Activated naive CD8-positive, alpha-beta T cell treated with anti-CD3 and anti-CD28 coated beads, Interleukin-2, amount 10 ng/mL, durations not matched to agents 7 days and 5 days (primary cell): ENCODE results near the gene GYG1. TPM values are rescaled to one million over a fixed set of nuclear protein-coding genes. Genes with fewer than 3 reads are reported as not detected.

Experiments used
- ATAC-seq: fragments of 150-1000 bp; cut with Tn5 transposase; one replicate; pipeline ENCODE4 v1.10.0; 2021; ENCODE audit warnings: low read depth, moderate library complexity
- POLR2A ChIA-PET: fragments of 350-600 bp; sonication (Branson Sonifier 250); formaldehyde crosslinking; loops from one replicate; lab custom pipeline; 2021; ENCODE audit warnings: antibody characterized with exemption; lab: Charles Lee
- DNase-seq: peaks from one replicate; pipeline ENCODE4 v3.0.0; 2021
- H3K27ac Mint-ChIP-seq: one replicate; pipeline ENCODE4 v1.8.0; 2022; ENCODE audit warnings: mild to moderate bottlenecking, mixed read lengths
- H3K27me3 Mint-ChIP-seq: one replicate; pipeline ENCODE4 v1.8.0; 2022; ENCODE audit warnings: mild to moderate bottlenecking, moderate library complexity, mixed read lengths
- H3K36me3 Mint-ChIP-seq: one replicate; pipeline ENCODE4 v1.8.0; 2021; ENCODE audit warnings: mild to moderate bottlenecking, mixed read lengths
- H3K4me1 Mint-ChIP-seq: one replicate; pipeline ENCODE4 v1.8.0; 2021; ENCODE audit warnings: mixed read lengths
- H3K4me3 Mint-ChIP-seq: one replicate; pipeline ENCODE4 v1.8.0; 2022; ENCODE audit warnings: mild to moderate bottlenecking, moderate library complexity, mixed read lengths
- H3K9me3 Mint-ChIP-seq: one replicate; pipeline ENCODE4 v1.8.0; 2021; ENCODE audit warnings: mixed read lengths
- total RNA-seq, 2 experiments: library from RNA; stranded (reverse); gene quantifications; one replicate each; pipeline ENCODE4 v1.2.3, GENCODE V29; 2021

The GYG1 gene
- total RNA-seq = 10 to 100 TPM; 48.6 to 49.3 TPM

- Mint-ChIP-seq H3K27ac (peak within 1 kb of the TSS; percentile 75), H3K4me1 (peaks cover 27% of the 10 kb centered on the region), H3K4me3 (peak within 1 kb of the TSS; percentile 83), H3K9me3 (no peaks in the 10 kb centered on the region), H3K27me3 (no peaks in the 10 kb centered on the region), H3K36me3 (peaks cover 28% of the 10 kb centered on the region)
- POLR2A ChIA-PET = interaction anchor here (0.7 to 2.7 kb wide), 10 partner anchors 8 to 286 kb away, joined by 3 to 18 read pairs (median 4); partner anchors contain the start of genes HLTF and HPS3
- DNase-seq (peak; percentile 81), ATAC-seq (peak; percentile 88)
Measured at GRCh38 chr3:148991219-148992026, at the start of gene GYG1. Gene GYG1, plus strand, starts transcription at chr3:148991540. Its CDS starts 101 bp downstream, at chr3:148991641.

- no peak overlapping the region for H3K4me3 Mint-ChIP-seq
- DNase-seq = no peak
- H3K4me1 Mint-ChIP-seq = no peaks in the 10 kb centered on the region
- no peaks in the 10 kb centered on the region for H3K9me3 Mint-ChIP-seq
- no peak overlapping the region for H3K27ac Mint-ChIP-seq
- ATAC-seq = peak; percentile 88
- POLR2A ChIA-PET = no interaction called here
- H3K27me3 Mint-ChIP-seq = peaks cover 10% of the 10 kb centered on the region
- H3K36me3 Mint-ChIP-seq = no peaks in the 10 kb centered on the region
Measured at GRCh38 chr3:148943506-148944205, 47.7 kb upstream of the GYG1 start.

DNA sequence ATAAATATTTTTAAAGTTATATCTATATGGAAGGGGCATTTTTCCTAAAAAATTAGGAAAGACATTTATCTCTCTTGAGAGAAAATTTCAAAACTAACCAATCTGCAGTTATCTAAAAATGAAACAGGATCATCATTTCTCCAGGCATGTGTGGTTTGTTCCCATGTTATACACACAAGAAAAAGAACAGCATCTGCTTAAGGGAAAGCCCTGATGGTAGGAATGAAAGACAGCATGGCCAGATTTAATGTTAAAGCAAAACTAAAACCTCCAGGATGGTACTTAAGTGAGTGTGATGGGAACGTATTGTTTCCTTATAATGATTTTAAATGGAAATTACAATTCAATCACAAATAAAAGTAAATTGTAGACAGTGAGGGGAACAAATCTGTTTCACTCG lies 46.2 kb upstream of the GYG1 start:
- Mint-ChIP-seq H3K27me3 (peaks cover 10% of the 10 kb centered on the region), H3K4me3 (no peak overlapping the region), H3K36me3 (no peaks in the 10 kb centered on the region), H3K27ac (no peak overlapping the region), H3K9me3 (no peaks in the 10 kb centered on the region), H3K4me1 (no peaks in the 10 kb centered on the region)
- POLR2A ChIA-PET = no interaction called here
- no peak for ATAC-seq
- DNase-seq = no peak

DNA sequence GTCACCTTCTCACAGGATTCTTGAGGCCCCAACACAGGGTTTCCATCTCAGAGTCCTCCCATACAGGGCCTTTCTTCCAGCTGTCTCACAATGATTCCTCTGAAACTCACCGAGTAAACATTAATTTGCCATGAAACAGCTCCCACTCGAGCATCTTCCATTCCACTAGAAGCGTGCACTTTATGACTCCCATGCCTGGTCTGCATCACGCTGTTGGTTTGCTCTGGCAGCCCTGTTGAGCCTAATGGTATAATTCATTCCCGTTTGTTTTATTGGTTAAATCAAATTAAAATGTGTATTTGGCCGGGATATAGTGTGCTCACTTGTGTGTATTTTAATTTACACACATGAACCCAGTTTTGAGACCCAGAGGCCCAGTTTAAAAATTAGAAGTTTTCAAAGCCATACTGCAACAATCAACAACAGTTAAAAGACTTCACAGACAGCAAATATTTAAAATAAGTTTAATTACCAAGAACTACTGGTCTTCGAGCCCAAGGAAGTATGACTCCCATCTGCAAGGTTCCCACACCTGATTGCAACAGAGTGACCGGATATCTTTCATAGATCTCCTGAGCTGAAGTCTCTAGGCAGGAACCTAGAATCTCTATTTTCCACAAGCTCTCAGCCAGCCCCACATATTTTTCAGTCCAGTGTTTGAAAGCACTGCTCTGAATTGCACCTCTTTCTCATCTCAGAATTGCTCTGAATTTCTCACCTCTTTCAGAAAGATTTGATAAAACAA lies 42.3 kb upstream of the GYG1 start:
- no peaks in the 10 kb centered on the region for H3K36me3 Mint-ChIP-seq
- no peaks in the 10 kb centered on the region for H3K9me3 Mint-ChIP-seq
- H3K27me3 Mint-ChIP-seq = peaks cover 8% of the 10 kb centered on the region
- no peaks in the 10 kb centered on the region for H3K4me1 Mint-ChIP-seq
- ATAC-seq (no peak), DNase-seq (no peak)
- no peak overlapping the region for H3K4me3 Mint-ChIP-seq
- POLR2A ChIA-PET = no interaction called here
- no peak overlapping the region for H3K27ac Mint-ChIP-seq

DNA sequence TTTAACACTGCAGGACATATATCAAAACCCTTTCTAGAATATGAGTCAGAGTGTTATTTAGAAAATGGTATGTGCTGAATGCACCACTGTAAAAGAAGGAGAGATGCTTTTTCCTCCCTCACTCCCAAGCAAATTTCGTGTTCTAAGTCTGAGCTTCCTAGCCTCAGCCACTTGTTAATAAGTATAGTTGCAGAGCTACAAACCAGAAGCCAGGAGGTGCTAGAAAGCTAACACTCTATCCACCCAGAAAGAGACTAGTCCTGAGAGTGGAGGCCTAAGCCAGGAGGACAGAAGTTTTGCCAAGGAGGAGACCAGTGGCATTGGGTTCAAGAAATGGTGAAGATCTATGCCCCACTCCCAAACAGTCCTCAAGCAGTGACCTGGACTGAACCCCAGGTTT lies 40.5 kb upstream of the GYG1 start:
- Mint-ChIP-seq H3K9me3 (no peaks in the 10 kb centered on the region), H3K4me1 (no peaks in the 10 kb centered on the region), H3K27me3 (peaks cover 7% of the 10 kb centered on the region), H3K4me3 (no peak overlapping the region), H3K27ac (no peak overlapping the region), H3K36me3 (no peaks in the 10 kb centered on the region)
- ATAC-seq = no peak
- POLR2A ChIA-PET = no interaction called here
- no peak for DNase-seq

DNA sequence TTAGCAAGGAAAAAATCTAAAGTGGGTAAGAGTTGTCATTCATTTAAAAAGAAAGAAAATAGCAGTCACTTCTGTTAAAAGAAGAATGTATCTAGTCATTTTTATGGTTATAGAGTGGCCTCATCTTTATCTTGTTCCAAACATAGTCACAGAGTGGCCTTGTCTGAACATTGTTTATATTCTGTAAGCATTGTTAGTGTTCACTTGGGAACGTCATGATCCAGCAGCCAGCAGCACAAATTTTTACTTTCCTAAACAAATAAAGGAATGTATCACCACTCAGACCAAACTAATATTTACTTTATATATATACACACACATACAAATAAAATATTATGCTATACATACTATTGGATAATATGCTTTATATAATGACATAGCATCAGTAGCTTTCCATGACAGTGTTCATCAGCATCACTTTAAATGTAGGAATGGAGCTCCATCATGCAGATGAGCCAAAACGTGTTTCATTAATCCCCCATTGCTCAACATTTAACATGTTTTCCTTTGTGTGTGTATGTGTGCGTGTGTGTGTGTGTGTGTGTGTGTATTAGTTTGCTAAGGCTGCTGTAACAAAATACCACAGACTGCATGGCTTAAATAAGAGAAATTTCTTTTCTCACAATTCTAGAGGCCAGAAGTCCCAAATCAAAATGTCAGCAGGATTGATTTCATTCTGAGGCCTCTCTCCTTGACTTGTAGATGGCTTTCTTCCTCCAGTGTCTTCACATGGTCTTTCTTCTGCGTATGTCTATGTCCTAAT lies 39.6 kb upstream of the GYG1 start:
- Mint-ChIP-seq H3K9me3 (no peaks in the 10 kb centered on the region), H3K36me3 (no peaks in the 10 kb centered on the region), H3K27me3 (peaks cover 6% of the 10 kb centered on the region), H3K27ac (no peak overlapping the region), H3K4me3 (no peak overlapping the region), H3K4me1 (no peaks in the 10 kb centered on the region)
- no peak for DNase-seq
- POLR2A ChIA-PET = no interaction called here
- no peak for ATAC-seq

GRCh38 chr3:148953094-148953493 lies 38.2 kb upstream of the GYG1 start:
- Mint-ChIP-seq H3K4me3 (no peak overlapping the region), H3K27ac (no peak overlapping the region), H3K4me1 (peaks cover 8% of the 10 kb centered on the region), H3K27me3 (peaks cover 6% of the 10 kb centered on the region), H3K9me3 (no peaks in the 10 kb centered on the region), H3K36me3 (no peaks in the 10 kb centered on the region)
- ATAC-seq = no peak
- no peak for DNase-seq
- POLR2A ChIA-PET = no interaction called here

- Mint-ChIP-seq H3K4me1 (peaks cover 8% of the 10 kb centered on the region), H3K4me3 (no peak overlapping the region), H3K36me3 (no peaks in the 10 kb centered on the region), H3K9me3 (no peaks in the 10 kb centered on the region), H3K27ac (no peak overlapping the region), H3K27me3 (peaks cover 8% of the 10 kb centered on the region)
- DNase-seq (no peak), ATAC-seq (no peak)
- POLR2A ChIA-PET = interaction anchor here (0.6 kb wide), 1 partner anchor 175 kb away, joined by 4 read pairs; the partner anchor contains the start of gene HPS3
Measured at GRCh38 chr3:148954981-148955380, 36.4 kb upstream of the GYG1 start.

GRCh38 chr3:148955544-148956346 lies 35.6 kb upstream of the GYG1 start:
- POLR2A ChIA-PET = interaction anchor here (0.6 kb wide), 2 partner anchors 174 to 508 kb away, joined by 3 to 4 read pairs; partner anchors contain the start of gene HPS3
- ATAC-seq (no peak), DNase-seq (no peak)
- peaks cover 13% of the 10 kb centered on the region for H3K27me3 Mint-ChIP-seq
- H3K4me1 Mint-ChIP-seq = peaks cover 8% of the 10 kb centered on the region
- H3K9me3 Mint-ChIP-seq = no peaks in the 10 kb centered on the region
- H3K36me3 Mint-ChIP-seq = no peaks in the 10 kb centered on the region
- H3K4me3 Mint-ChIP-seq = no peak overlapping the region
- H3K27ac Mint-ChIP-seq = no peak overlapping the region

GRCh38 chr3:148957586-148957985 lies 33.8 kb upstream of the GYG1 start:
- Mint-ChIP-seq H3K4me1 (peaks cover 8% of the 10 kb centered on the region), H3K9me3 (no peaks in the 10 kb centered on the region), H3K4me3 (no peak overlapping the region), H3K27ac (peak overlapping the region; percentile 44), H3K27me3 (peaks cover 24% of the 10 kb centered on the region), H3K36me3 (no peaks in the 10 kb centered on the region)
- ATAC-seq (peak; percentile 87), DNase-seq (no peak)
- POLR2A ChIA-PET = interaction anchor here (1.2 kb wide), 1 partner anchor 71 kb away, joined by 4 read pairs; no protein-coding TSS in a partner anchor

DNA sequence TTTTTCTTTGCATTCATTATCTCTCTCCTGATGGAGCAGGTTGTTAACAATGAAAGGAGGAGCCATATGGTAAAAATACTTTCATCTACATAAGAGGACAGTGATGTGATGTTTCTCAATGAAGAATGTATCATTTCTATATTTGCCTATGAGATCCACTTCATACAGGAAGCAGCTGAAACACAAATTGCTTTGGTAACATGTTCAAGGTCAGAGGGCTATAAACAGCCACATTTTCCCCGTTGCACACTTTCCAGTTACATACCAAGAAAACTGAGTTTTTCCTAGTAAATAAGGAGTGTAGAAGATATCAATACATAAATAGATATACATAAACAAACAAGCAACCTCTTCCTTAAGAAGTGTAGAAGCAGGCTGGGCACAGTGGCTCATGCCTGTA lies 32.6 kb upstream of the GYG1 start:
- DNase-seq (no peak), ATAC-seq (no peak)
- no peak overlapping the region for H3K4me3 Mint-ChIP-seq
- POLR2A ChIA-PET = no interaction called here
- no peaks in the 10 kb centered on the region for H3K9me3 Mint-ChIP-seq
- H3K27me3 Mint-ChIP-seq = peaks cover 26% of the 10 kb centered on the region
- H3K36me3 Mint-ChIP-seq = no peaks in the 10 kb centered on the region
- H3K27ac Mint-ChIP-seq = no peak overlapping the region
- peaks cover 8% of the 10 kb centered on the region for H3K4me1 Mint-ChIP-seq

- H3K27ac Mint-ChIP-seq = no peak overlapping the region
- H3K4me3 Mint-ChIP-seq = no peak overlapping the region
- H3K9me3 Mint-ChIP-seq = no peaks in the 10 kb centered on the region
- peaks cover 1% of the 10 kb centered on the region for H3K4me1 Mint-ChIP-seq
- POLR2A ChIA-PET = no interaction called here
- ATAC-seq = no peak
- no peak for DNase-seq
- no peaks in the 10 kb centered on the region for H3K36me3 Mint-ChIP-seq
- peaks cover 24% of the 10 kb centered on the region for H3K27me3 Mint-ChIP-seq
Measured at GRCh38 chr3:148962513-148962912, 28.8 kb upstream of the GYG1 start.
